HK-2 (cell line): ENCODE measurements around the gene FSTL1.
A peak's percentile ranks its signal among the peaks of the same experiment; 100 is the strongest.
"Not testable (repeated sequence)": the region's sequence is repeated elsewhere in the genome, so short reads cannot be mapped to it uniquely, and the experiment has no call there.

Experiments
- DNase-seq: peaks from one replicate; pipeline ENCODE4 v3.0.0-alpha.2; 2018; ENCODE audit not compliant: unreplicated experiment

Gene FSTL1

DNA sequence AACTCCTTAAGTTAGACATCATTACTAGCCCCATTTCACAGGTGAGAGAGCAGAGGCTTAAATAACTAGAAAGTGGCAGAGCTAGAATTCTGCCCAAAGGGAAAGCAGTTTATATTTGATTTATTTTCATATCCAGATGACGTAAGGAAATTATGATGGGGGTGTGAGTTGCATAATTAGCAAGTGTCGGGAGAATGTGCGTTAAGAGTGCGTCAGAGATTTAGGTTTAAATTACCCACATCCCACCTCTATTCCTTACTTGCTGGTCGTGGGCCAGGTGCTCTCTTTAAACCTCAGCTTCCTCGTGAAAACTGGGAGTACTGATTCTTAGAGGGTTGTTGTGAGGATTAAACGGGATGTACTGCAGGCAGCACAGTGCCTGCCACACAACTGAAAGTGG lies 32.3 kb downstream of the FSTL1 start:
- DNase-seq = no peak

DNA sequence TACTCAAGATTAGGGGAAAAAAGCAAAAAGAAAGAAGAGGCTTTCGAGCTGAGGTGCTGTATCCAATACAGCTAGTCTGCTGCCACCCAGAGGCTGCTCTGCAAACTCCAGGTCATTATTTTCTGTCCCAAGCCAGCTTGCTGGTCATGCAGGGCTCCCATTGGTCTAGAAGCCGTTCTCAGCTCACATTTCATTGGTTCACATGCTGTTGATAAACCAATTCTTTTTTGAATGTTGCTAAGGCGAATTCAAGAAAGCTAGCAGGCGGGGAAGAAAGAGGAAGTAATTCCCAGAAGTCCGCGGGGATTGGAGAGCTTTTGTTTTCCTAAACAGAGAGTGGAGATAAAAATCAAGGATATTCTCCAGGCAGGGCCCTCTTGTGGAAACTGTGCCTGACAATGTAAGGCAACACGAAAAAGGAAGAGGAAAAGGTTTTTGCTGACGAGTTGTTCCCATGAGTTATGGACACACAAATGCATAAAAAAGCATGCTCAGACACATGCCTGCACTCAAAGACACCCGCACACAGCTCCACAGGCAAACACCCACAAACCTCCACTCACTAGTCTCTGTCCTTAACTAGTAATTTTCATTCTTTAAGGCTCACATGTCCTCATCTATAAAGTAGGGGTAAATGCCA lies 33.4 kb downstream of the FSTL1 start:
- peak; percentile 90 for DNase-seq

DNA sequence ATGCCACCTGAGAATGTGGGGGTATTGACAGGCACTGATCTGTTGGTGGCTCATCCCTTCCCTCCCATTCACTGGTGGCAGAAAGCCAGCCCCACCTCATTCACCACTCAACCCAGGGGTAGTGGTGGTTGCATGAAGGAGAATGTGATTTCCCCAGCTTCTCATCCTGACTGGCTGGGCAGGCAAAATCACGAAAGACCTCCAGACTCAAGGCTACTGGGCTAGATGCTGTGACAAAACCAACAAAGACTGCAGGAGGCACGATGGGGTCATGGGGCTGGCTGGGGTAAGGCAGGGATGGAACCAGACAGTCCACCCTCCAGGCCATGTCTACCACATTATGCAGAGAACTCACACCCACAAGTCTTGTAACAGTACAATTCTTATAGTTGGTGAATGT lies 33.9 kb downstream of the FSTL1 start:
- no peak for DNase-seq

DNA sequence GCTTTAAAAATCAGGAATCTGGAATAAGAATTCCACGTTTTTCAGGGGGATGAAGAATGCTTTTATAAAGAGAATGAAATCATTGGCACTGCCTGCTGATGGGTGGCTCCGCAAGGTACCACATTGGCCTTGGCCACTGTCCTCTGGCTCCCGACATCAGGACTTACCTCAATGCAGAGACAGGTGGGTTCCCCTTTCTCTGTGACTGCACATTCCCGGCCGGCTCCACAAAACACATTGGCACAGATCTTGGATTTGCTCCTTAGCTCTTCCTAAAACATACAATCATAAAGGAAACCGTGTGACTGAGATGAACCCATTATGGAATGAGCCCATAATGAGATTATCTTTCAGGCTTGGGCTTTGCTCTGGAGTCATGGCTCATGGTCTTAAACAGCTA lies 35.0 kb downstream of the FSTL1 start:
- DNase-seq = no peak

DNA sequence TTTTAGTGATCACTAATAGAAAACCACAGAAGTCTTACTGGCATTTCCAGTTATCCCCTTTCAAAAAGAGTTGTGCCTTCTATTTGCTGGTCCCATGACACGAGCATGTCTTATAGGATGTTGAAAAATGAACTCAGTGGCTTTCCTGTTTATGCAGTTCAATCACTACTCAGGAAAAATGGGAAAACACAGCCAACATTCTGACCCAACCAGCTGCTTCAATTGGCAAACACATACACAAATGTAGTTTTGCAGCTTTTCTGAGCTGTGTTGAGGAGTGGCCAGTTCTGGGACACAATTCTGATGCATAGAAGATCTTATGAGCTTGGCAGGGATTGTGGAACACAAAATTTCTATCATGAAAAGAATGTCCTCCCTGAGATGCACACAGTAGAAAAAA lies 40.3 kb downstream of the FSTL1 start:
- DNase-seq = no peak

DNA sequence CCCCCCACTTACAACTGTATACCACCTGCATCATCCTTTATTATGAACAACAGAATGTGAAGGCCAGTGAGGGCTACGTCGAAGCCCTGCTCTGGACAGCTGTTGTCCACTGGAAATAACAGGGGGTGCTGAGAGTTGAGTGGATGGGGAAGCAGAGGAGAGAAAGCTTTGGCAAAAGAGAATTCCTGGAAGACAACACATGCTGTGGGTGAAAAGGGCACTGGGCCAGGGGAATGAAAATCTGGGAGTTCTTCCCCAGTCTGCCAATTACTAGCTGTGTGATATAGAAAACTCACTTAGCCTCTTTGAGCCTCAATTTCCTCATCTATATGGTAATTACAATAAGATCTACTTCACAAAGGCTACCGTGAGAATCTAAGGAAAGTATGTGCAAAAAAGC lies 40.7 kb downstream of the FSTL1 start:
- no peak for DNase-seq

DNA sequence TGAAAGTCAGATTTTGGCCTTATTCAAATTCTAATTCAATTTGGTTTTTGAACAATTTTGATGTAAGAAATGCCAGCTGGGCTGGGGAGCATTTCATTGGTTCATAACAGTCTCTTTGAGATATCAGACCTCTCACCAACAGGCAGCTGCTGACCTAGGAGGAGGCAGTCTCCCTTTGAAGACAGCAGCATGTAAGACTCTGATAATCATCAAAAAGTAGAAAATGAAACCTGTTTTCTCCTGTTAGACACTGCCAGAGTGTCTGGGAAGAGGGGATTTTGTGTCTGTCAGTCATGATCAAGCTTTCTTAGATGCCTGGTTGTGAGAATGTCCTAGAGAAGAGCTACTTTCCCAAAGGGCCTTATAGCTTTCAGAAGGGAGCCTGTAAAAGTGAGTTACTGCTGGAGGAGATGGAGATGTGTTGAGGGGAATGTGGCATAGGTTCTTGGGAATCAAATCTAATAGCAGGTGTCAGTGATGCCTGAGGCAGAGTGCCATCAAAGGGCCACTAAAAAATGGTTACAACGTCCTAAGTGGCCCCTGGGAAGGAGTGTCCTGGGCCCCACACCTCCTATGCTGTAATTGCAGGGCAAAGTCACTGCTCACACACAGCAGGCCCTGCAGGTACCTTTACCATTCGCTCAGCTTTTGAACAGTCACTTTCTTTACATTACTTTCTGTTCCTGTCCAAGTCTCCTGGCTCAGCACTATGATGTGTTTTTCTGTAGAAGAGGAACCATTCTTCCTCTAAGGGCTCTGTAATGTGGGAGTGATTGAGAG lies 43.1 kb downstream of the FSTL1 start:
- DNase-seq = no peak

DNA sequence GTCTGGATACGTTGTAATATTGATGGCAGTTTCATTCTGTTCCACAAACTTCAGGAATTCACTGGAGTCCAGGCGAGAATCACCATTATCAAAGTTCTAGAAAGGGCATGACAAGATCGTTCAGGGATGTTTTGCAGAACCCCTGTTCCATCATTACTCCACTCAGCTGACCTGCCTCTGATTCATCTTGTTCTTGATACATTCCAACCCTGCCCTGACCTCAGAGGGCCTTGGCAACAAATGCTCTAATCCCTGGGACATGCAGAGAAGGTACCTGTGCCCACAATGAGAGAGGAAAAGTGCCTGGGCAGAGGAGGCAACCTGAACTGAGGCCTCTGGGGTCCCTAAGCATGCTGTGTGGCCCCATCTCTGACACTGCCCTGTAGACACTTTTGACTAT lies 45.9 kb downstream of the FSTL1 start:
- DNase-seq = no peak

DNA sequence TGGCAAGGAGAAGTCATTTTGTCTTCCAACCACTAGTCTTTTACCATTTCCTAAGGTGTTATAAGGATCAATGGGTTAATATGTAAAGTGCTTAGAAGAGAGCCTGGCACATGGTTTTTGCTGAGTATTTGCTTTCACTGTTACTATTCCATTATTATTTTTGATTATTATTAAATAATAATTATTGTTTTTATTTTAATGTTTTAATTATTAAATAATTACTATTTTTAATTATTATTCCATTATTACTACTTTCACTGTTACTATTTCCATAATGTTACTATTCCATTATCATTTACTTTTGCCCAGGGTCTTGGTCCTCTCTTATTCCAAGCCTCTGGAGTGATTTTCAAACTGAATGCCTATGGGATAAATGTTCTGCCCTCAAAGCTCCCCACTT lies 48.5 kb downstream of the FSTL1 start:
- DNase-seq = no peak

DNA sequence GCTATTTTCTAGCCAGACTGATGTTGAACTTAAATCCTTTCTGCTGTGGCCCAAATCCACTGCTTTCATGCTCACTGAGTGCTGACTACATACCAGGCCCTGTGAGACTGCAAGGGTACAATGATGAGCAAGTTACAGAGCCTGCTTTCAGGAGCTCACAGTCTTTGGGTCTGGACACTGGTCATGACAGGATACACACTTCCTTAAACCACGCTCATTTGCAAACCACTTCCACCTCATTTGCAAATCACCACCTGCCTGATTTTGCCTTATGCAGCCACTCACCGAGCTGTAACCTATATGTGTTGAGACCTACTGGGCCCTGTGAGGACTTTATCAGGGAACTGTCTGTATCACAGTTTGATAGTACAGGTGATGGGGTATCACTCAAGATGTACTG lies 51.4 kb downstream of the FSTL1 start:
- DNase-seq = no peak

DNA sequence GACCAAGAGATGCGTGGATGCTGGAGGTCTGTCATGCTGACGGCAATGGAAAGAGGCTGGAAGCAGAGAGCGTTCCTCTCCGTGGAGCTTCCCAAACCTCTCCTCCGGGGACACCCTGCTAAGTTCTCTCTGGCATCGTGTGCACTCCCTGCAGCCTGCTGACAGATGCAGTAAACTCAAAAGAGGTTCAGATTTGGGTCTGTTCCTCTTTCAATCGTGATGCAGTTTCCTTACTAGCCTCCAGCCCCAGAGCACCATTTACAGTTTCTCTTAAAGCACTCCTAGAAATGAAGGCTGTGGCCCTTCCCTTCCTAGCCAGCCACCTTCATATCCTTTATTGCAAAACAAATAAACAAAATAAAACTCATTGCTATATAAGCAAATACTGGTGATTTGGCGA lies 54.3 kb downstream of the FSTL1 start:
- DNase-seq = no peak

DNA sequence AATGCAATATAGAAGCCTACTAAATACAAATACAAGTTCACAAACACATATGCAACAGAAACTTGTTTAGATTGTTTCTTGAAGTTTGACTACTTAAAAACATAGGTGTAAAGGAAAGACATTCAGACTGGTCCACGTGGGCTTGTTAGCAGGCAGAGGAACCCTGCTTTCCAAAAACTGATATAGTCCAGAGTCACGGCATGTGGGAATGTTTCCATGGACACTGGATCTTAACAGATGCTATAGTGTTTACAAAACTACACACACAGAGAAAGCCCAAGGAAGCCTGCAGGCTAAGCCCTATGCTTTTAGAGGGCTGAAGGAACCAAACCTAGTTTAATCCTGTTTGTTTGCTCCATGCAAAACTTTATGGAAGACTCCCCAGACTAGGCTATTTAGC lies 56.4 kb downstream of the FSTL1 start:
- no peak for DNase-seq

DNA sequence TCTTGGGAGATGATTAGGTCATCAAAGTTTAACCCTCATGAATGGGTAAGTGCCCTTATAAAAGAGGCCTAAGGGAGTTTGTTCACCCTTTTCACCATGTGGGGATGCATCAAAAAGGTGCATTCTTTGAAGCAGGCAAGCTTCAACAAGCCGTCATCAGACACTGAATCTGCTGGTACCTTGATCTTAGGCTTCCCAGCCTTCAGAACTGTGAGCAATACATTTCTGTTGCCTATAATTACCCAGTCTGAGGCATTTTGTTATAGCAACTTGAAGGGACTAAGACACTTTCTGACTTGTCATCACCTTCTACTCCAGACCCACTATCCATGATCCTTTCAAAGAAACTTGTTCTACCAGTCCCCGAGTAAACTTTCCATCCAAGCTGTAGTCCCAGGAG lies 57.0 kb downstream of the FSTL1 start:
- DNase-seq = no peak

DNA sequence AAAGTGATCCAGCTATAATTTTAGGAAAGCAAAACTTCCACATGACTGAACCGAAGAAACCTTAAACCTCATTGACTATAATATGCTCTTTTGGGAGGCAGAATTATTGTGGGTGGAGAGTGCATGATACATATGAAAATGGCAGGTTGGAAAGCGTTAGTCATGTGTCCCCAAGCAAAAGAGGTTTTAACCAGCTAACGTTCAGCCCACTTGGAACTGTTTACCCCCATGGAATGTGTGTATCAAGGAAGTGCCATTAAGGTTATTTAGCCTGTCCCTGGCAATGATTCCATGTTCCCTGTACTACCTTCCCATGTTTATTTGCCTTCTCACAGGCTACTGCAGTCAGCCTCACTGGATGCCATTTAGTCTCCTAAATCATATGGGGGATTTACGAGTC lies 57.5 kb downstream of the FSTL1 start:
- DNase-seq = no peak

DNA sequence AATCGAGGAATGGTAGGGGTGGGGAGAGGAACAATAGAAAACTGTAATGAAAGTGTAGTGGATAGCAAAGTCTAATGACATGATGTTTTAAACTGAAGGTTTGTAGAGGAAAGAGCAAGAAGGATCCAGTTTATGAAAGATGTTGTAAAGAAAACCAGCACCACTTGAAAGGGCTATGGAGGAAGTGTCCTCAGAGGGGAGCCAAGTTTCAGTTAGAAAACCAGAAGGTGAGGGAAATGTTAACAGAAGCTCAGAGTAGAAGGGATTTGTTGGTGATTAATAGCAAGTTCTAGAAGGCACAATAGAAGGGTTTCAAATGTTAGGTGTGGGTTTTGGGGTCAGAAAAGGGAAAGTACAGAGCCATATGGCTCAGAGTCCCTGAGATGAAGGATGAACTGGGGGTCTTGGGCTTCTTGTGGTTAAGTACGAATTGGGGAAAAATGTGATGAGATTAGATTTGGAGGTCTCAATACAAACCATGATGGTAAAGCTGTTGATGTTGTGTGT lies 67.8 kb downstream of the FSTL1 start:
- DNase-seq = no peak

DNA sequence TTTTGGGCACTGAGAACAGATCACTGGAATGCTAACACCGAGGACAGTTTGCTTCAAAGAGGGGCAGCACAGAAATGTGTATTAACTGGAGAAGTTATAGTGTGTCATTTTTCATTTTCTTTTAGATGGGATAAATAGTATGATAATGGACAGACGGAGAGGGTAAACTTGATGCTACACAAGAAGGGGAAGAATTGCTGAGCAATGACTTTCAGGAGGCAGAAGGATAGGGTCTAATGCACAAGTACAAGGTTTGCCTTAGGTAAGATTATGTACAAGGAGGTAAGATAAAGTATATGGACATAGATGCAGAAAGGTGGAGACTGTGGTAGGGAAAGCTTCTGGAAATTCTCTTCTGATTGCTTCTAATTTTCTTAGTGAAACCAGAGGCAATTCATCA lies 69.3 kb downstream of the FSTL1 start:
- DNase-seq = no peak

DNA sequence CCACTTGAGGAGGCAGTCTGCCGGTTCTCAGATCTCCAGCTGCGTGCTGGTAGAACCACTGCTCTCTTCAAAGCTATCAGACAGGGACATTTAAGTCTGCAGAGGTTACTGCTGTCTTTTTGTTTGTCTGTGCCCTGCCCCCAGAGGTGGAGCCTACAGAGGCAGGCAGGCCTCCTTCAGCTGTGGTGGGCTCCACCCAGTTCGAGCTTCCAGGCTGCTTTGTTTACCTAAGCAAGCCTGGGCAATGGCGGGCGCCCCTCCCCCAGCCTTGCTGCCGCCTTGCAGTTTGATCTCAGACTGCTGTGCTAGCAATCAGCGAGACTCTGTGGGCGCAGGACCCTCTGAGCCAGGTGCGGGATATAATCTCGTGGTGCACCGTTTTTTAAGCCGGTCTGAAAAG lies 72.8 kb downstream of the FSTL1 start:
- DNase-seq = not testable (repeated sequence)

DNA sequence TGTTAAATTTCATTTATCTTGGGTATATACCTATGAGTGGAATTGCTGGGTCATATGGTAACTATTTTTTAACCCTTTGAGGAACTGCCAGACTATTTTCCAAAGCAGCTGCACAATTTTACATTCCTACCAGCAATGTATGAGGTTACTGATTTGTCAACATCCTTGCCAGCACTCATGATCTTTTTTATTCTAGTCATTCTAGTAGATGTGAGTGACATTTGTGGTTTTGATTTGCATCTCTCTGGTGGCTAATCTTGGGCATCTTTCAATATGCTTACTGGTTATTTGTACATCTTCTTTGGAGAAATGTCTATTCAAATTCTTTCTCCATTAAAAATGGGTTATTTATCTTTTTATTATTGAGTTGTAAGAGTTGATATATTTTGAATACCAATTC lies 80.3 kb downstream of the FSTL1 start:
- no peak for DNase-seq

DNA sequence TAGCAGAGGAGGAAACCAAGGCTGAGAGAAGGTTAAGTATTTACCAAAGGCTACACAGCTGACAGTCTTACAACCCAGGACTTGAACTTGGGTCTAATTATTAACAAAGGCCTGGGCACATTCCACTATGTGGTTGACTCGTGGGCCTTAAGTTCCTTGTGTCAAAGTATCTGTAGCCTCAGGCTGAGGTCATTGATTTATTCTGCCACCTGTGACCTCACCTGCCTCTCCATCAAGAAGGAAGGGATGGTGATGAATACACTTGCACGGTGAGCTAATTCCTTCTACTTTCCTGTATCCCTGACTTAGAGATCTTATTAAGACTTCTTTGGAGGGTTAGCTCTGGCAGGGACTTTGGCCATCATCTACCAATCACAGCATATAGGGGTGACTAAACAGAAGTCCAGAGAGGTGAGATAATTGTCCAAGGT lies 81.7 kb downstream of the FSTL1 start:
- DNase-seq = peak; percentile 64

DNA sequence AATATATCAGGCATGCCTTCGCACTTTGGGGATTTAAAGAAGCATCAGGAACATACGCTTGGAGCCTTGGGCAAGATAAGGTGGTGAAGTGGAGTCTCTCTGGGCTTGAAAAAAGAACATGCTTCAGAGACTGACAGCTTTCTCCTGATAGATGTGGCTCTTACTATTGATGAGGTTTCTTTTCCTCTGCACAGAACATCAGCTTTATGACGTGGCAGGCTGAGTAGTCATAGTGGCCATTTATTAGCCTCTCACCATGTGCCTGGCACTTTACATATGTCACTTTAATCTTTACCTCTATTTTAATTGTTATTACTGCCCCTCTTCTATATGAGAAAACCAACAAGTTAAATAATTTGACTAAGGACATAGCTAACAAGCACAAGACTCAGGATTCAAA lies 82.6 kb downstream of the FSTL1 start:
- no peak for DNase-seq

DNA sequence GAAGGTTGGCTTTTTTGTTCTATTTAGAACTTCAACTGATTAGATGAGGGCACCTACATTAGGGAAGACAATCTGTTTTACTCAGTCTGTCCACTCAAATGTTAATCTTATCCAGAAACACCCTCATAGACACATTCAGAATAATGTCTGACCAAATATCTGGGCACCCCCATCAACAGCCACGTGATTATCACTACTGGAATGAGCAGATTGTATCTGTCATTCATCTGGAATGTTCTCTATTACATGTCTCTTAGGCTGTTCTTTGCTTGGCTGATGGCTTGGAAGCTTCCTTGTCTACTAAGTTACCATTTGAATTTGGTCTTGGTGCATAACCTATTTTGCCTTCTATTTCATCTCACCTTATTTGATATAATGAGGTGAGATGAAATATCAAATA lies 86.0 kb downstream of the FSTL1 start:
- DNase-seq = no peak

DNA sequence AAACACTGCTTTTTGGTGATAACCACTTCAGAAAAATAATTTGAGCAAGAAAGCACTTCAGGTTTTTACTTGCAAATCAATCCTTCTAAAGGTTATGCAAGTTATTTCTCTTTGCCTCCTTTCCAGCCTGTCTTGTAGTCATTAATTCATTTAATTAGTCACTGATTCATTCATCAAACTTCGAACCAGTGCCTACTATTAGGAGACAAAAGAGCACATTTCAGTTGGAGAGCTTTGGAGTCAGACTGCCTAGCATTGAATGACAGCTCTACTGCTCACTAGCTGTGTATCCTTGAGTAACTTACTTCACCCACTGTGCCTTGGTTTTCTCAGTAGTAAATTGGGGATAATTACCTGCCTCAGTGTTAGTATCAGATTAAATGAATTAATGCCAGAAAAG lies 86.7 kb downstream of the FSTL1 start:
- DNase-seq = no peak

DNA sequence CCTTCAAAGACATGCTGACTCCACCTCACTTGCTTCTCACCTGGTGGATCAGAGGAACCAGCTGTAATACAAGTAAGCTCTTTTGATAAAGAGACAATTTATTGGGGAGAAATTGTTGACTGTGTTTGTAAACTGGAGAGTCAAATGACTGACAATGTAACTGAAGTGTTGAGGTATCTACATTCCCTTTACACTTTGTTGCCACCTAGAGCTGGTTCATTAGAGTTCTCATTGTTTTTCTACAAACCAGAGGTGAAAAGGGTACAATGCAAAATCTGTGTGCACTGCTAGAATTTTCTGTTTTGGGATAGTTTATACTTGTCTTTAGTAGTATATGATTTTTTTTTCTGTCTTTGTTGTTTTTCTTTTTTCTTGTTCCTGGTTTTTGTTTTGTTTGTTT lies 93.0 kb downstream of the FSTL1 start:
- no peak for DNase-seq

DNA sequence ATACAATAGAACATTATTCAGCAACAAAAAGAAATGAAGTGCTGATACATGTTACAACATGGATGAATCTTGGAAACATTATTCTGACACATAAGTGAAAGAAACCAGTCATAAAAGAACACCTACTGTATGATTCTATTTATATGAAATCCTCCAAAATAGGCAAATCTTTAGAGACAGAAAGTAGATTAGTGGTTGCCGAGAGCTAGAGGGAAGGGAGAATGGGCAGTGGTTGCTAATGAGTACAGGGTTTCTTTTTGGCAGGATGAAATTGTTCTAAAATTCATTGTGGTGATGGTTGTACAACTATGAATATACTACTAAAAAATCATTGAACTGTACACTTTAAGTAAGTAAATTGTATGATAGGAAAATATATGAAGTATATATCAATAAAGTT lies 95.3 kb downstream of the FSTL1 start:
- DNase-seq = no peak
